NT2/D1 (cell line): ENCODE results near the gene SYN1.

Experiments used
- DNase-seq: peaks from one replicate; pipeline ENCODE4 v3.0.0-alpha.2; 2011; ENCODE audit warnings: low read depth, low spot score
- H3K27me3 ChIP-seq: 2 replicates; pipeline ENCODE4 v1.6.0; 2011; ENCODE audit warnings: mild to moderate bottlenecking; ENCODE audit not compliant: insufficient read length, insufficient read depth
- H3K36me3 ChIP-seq: 2 replicates; pipeline ENCODE4 v1.6.1; 2011; ENCODE audit warnings: mild to moderate bottlenecking, low read length, mixed read lengths; ENCODE audit not compliant: insufficient read depth, insufficient read length
- H3K4me1 ChIP-seq: 2 replicates; pipeline ENCODE4 v1.5.1; 2011; ENCODE audit not compliant: insufficient read depth, insufficient read length
- H3K4me3 ChIP-seq: 2 replicates; pipeline ENCODE4 v1.5.1; 2011; ENCODE audit warnings: low read depth; ENCODE audit not compliant: insufficient read length
- H3K9ac ChIP-seq: 2 replicates; pipeline ENCODE4 v1.6.0; 2011; ENCODE audit warnings: low read depth; ENCODE audit not compliant: insufficient read length
- H3K9me3 ChIP-seq: 2 replicates; pipeline ENCODE4 v1.5.1; 2011; ENCODE audit warnings: mild to moderate bottlenecking, low read length; ENCODE audit not compliant: insufficient read depth
- SUZ12 ChIP-seq: IDR thresholded peaks from 2 replicates; pipeline ENCODE4 v1.6.1; 2011; ENCODE audit not compliant: insufficient read length, insufficient read depth; ENCODE audit errors: extremely low read depth
- YY1 ChIP-seq: IDR thresholded peaks from 2 replicates; pipeline ENCODE4 v1.6.1; 2011; ENCODE audit not compliant: insufficient read length, insufficient read depth
- ZNF274 ChIP-seq: IDR thresholded peaks from 2 replicates; pipeline ENCODE4 v1.6.1; 2011; ENCODE audit warnings: mild to moderate bottlenecking, low read depth, low read length

Gene SYN1

DNA sequence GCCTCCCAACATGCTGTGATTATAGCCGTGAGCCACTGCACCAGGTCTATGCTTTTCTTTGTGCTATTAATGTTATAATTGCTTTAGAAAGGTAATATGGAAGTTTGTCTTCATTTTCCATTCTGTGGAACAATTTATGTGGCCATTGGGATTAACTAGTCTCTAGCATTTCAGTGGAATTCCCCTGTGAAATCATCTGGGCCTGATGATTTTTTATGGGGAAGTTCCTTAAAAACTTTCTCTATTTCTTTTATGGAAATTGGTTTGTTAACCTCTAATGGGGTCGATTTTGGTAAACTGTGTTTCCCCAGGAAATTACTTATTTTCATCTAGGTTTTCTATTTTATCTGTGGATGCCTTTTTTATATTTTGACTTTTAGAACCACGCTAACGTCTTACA is 26.1 kb downstream of the SYN1 start:
- Histone ChIP-seq H3K27me3 (no peaks in the 10 kb centered on the region), H3K4me3 (no peak overlapping the region), H3K36me3 (no peaks in the 10 kb centered on the region), H3K9ac (no peak overlapping the region), H3K9me3 (no peaks in the 10 kb centered on the region), H3K4me1 (no peaks in the 10 kb centered on the region)
- no peak for DNase-seq
- TF ChIP-seq SUZ12 (no peak), YY1 (no peak), ZNF274 (no peak)

DNA sequence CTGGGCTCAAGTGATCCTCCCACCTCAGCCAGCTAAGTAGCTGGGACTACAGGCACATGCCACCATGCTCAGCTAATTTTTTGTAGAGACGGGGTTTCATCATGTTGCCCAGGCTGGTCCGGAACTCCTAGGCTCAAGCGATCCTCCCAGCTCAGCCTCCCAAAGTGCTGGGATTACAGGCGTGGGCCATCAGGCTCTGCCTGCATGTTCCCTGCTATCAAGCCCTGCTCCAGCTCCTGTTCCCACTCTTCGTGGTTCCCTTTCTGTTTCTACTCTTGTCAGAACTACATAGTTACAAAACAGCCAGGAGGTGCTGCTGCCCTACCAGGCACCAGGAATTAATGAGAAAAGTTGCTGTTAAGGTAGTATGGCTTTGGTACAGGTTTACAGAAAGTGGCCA is 28.7 kb downstream of the SYN1 start:
- TF ChIP-seq YY1 = no peak
- TF ChIP-seq SUZ12 = no peak
- no peak for TF ChIP-seq ZNF274

DNA sequence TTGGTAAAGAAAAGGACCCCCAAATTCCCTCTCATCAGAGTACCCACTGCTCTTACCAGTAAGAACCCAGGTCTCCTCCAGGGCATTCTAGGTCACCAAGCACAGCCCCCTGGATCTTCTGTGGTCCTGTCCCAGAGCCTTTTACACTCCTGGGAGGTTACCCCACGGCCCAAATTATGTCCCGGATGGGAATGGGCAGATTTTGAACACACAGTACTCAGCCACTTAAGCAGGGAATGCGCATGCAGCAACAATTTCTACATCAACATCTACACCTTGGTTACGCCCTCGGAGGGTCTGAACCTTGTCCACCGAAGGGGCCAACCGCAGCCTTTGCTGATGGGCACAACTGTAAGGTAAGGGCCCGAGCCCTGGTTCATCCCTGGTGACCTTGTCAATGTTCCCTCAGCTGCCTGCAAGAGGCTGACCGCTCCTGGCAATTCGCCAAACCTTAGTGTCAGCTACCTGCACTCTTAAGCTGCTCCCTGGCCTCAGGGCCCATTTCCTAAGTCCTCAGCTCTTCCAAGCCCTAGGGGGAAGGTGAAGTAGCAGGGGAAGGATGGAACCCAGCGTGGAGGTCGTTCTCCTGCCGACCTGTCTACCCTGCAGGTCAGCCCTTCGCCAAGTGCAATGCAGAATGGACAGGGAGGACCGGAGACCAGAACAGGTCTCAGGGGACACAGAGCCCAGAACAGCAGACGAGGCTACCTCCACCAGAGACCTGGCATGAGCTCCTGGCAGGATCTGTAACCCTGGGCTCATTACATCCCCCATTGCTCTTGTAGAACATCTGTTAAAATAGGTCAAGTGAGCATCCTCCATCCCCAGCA is 31.5 kb downstream of the SYN1 start:
- H3K4me3 ChIP-seq = no peak overlapping the region
- no peak for TF ChIP-seq YY1
- no peak for TF ChIP-seq SUZ12
- no peak for TF ChIP-seq ZNF274
- no peaks in the 10 kb centered on the region for H3K9me3 ChIP-seq
- H3K27me3 ChIP-seq = no peaks in the 10 kb centered on the region
- DNase-seq = no peak
- peaks cover 37% of the 10 kb centered on the region for H3K36me3 ChIP-seq
- H3K4me1 ChIP-seq = peaks cover 4% of the 10 kb centered on the region
- no peak overlapping the region for H3K9ac ChIP-seq

More for the DNA sequence above, 28.7 kb downstream of the SYN1 start:
- Histone ChIP-seq H3K36me3 (peaks cover 13% of the 10 kb centered on the region), H3K9me3 (no peaks in the 10 kb centered on the region), H3K27me3 (no peaks in the 10 kb centered on the region), H3K4me1 (no peaks in the 10 kb centered on the region), H3K4me3 (no peak overlapping the region), H3K9ac (no peak overlapping the region)
- no peak for DNase-seq

DNA sequence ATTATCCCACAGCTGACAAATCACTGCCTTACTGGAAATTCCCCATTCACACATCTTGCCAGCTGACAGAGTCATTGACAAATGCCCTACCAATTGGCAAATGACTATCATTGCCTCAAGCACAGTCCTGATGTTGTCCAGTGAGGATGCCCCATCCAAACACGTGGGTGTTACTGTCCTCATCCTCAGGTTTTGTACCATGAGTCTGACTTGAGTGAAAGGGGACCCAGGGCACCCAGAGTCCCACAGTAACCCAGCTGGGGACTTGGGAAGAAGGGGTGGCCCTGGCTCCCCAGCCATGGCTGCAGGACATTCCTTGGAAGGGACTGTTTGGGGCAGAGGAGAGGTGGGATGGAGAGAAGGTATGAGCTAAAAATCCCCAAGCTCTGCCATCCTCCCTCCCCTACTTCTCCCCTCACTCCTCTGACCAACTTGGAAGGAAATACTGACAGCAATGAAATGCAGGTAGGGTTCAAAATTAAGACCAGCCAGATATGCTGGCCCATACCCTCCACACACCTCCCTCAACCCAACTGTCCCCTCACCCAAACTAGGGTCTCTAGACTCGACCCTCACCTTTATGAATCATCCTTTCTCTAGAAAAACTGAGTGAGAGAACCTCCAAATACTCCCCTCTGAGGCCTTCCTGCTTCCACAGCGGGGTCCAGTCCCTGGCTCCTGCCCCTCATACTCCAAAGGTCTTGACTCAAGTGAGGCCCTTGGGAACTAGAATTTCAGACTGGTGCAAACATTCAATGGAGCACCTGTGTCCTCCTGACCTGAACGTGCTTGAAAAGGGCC is 32.4 kb downstream of the SYN1 start:
- Histone ChIP-seq H3K9me3 (no peaks in the 10 kb centered on the region), H3K4me3 (no peak overlapping the region), H3K27me3 (no peaks in the 10 kb centered on the region), H3K9ac (no peak overlapping the region), H3K36me3 (peaks cover 37% of the 10 kb centered on the region), H3K4me1 (peaks cover 4% of the 10 kb centered on the region)
- TF ChIP-seq YY1 (no peak), SUZ12 (no peak), ZNF274 (no peak)
- no peak for DNase-seq

DNA sequence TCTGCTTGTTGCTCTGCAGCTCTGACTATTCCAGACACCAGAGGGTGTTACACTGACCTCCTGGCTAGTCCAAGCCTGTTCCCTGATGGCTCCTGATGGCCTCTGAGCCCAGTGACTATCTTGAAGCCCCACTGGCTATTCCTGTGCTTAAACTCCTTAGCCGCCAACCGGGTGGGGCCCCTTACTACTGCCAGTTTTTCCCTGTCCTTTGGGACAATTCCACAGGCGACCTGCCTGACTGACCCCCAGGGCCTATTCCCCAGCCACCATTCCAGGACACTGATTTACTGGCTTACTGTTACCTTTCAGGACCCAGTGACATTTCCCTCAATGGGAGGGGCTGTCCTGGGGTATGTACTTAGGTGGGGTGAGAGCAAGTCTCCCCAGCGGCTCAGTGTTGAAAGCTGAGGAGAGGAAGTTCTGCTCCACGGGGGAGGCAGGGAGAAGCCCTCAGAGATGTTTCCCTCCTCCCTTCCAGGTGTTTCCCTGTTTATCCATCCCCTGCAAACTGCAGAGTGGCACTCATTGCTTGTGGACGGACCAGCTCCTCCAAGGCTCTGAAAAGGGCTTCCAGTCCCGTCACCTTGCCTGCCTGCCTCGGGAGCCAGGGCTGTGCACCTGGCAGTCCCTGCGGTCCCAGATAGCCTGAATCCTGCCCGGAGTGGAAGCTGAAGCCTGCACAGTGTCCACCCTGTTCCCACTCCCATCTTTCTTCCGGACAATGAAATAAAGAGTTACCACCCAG is 33.4 kb downstream of the SYN1 start:
- H3K36me3 ChIP-seq = peaks cover 37% of the 10 kb centered on the region
- TF ChIP-seq SUZ12 (no peak), ZNF274 (no peak), YY1 (no peak)
- H3K27me3 ChIP-seq = no peaks in the 10 kb centered on the region
- peaks cover 4% of the 10 kb centered on the region for H3K4me1 ChIP-seq
- no peak overlapping the region for H3K4me3 ChIP-seq
- no peaks in the 10 kb centered on the region for H3K9me3 ChIP-seq
- H3K9ac ChIP-seq = no peak overlapping the region
- no peak for DNase-seq

DNA sequence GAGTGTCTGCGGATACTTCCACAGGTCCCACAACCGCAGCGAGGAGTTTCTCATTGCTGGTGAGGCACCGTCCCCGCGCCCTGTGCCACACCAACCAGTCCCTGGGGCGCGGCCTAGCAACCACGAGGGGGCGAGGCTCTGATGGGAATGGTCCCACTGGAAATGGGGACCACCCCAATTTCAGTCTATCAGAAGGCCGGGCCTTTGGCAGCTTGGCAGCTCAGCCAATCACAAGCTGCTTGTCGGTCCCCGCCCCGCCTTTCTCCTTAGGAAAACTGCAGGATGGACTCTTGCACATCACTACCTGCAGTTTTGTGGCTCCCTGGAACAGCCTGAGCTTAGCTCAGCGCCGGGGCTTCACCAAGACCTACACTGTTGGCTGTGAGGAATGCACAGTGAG is 34.4 kb downstream of the SYN1 start:
- Histone ChIP-seq H3K4me3 (no peak overlapping the region), H3K9ac (no peak overlapping the region), H3K4me1 (peaks cover 4% of the 10 kb centered on the region), H3K27me3 (no peaks in the 10 kb centered on the region), H3K9me3 (no peaks in the 10 kb centered on the region), H3K36me3 (peaks cover 37% of the 10 kb centered on the region)
- TF ChIP-seq ZNF274 = no peak
- no peak for TF ChIP-seq SUZ12
- no peak for TF ChIP-seq YY1
- DNase-seq = no peak
